ENCODE data around the gene FOXC2. TPM values are rescaled to one million over a fixed set of nuclear protein-coding genes. Genes with fewer than 3 reads are reported as not detected.

FOXC2 gene
- total and polyA plus RNA-seq, 2 of the 13 experiments (the other 11 are each of a cell fraction or from before 2014, with no cell fraction given) = not detected

DNA sequence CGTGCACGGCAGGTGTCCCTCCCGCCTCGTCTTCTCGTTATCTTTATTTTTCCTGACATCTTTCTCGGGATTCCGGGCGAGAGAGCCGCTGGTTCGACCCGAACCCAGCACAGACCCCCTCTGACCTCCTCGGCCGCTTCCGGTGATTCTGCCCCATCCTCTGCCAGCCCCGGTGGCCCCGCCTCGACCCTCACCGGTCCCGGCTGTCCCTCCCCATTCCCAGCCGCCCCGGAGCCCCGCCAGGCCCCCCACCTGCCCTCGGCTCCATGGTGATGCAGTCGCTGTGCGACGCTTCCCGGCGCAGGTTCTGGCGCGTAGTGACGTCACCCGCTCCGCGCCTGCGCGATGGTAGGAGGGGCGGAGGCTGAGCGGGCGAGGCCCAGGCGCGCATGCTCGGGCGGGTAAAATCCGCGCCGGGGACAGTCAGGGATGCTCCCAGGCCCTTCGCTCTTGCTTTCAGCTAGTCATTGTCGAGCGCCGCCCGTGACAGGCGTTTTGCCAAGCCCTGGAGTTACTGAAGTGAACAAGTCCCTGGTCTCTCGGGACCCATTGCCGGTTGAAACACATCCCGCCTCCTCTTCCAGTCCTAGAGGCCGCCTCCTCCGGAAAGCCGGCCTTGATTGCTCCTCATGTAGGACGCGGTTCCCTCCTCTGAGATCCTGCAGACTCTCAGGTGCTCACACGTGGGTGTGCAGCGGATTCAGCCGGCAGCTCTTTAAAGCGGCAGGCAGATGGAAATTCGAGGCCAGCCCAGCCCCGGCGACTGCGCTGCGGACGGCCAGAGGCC is 11.5 kb upstream of the FOXC2 start, which contains the start of gene MTHFSD:
Gene MTHFSD, minus strand, starts transcription at position 319 of the 787 bp plus-strand sequence. Its CDS starts 51 bp downstream, at position 268.
- BruUV-seq (replicated peaks) = TSS peak; percentile 89
- Histone ChIP-seq H3K4me2 (ENCODE audit: low read depth, low read length) (peak within 1 kb of the TSS; percentile 89), H3K79me2 (ENCODE audit: insufficient read depth, low read length) (peaks cover 9% of the 10 kb centered on the region), H3K9me3 (ENCODE audit: low read length) (no peaks in the 10 kb centered on the region), H3K27me3 (ENCODE audit: control insufficient read depth in 1 of 2, insufficient read depth in 2 of 2, low read length in 2 of 2) (peaks cover 0 to 6% of the 10 kb centered on the region in 2 experiments; a peak in 2 of 5 replicates), H2AFZ (ENCODE audit: low read length) (peak within 1 kb of the TSS; percentile 21), H3K4me1 (ENCODE audit: insufficient read depth, low read length) (peaks cover 15% of the 10 kb centered on the region), H3K4me3 (replicated peaks in 1 of 3; ENCODE audit: insufficient read depth in 1 of 3, low read depth in 2 of 3, low read length in 3 of 3) (peak within 1 kb of the TSS; percentile 80 to 94 (median 94)), H3K9ac (ENCODE audit: insufficient read depth, low read depth, low read length) (peak within 1 kb of the TSS; percentile 91), H3K27ac (ENCODE audit: extremely low read length, insufficient read depth, low read length) (peak within 1 kb of the TSS; percentile 64), H4K20me1 (ENCODE audit: insufficient read depth, low read length) (no peaks in the 10 kb centered on the region), H3K36me3 (replicated peaks in 1 of 2; ENCODE audit: control insufficient read depth in 1 of 2, insufficient read depth in 2 of 2, low read length in 2 of 2) (peaks cover 3 to 18% of the 10 kb centered on the region in 2 experiments; a peak in 4 of 5 replicates)
- intact Hi-C loops (cut with micrococcal nuclease; ENCODE audit: unreplicated experiment) (no loop called here), in situ Hi-C loops (cut with HindIII; ENCODE audit: extremely low pct_ligation_motif_present, low pct_unique_long_range_greater_than_20kb) (no loop called here)
- ATAC-seq (peak; percentile 94), DNase-seq (ENCODE audit: low spot score) (peak; percentile 85), FAIRE-seq (peak; percentile 75)
- POLR2A ChIA-PET = interaction anchor here (0.8 kb wide), 1 partner anchor 14 kb away, joined by 3 read pairs; no protein-coding TSS in a partner anchor
- WGBS (ENCODE audit: low lambda C conversion rate) = 9% methylated on average over 40 of the region's 70 CpGs
- CTCF ChIA-PET (ENCODE audit: low intra/inter-chr PET ratio, low total read pairs) = interaction anchor here (1.8 kb wide), 1 partner anchor 9 kb away, joined by 7 read pairs; no protein-coding TSS in a partner anchor
- TF ChIP-seq, protein P1, sequence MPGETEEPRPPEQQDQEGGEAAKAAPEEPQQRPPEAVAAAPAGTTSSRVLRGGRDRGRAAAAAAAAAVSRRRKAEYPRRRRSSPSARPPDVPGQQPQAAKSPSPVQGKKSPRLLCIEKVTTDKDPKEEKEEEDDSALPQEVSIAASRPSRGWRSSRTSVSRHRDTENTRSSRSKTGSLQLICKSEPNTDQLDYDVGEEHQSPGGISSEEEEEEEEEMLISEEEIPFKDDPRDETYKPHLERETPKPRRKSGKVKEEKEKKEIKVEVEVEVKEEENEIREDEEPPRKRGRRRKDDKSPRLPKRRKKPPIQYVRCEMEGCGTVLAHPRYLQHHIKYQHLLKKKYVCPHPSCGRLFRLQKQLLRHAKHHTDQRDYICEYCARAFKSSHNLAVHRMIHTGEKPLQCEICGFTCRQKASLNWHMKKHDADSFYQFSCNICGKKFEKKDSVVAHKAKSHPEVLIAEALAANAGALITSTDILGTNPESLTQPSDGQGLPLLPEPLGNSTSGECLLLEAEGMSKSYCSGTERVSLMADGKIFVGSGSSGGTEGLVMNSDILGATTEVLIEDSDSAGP (CRISPR knock-in tag; IDR thresholded peaks at IDR 0.05; ENCODE audit: borderline replicate concordance) = peak; percentile 74; the same call in 1 of the 2 replicates
- TF ChIP-seq ZNF557 (CRISPR knock-in tag; IDR thresholded peaks at IDR 0.05) (no peak), TAF1 (CRISPR knock-in tag; IDR thresholded peaks at IDR 0.05) (peak; percentile 79), ZNF749 (CRISPR knock-in tag; IDR thresholded peaks at IDR 0.05; ENCODE audit: borderline replicate concordance) (0 out of 2 replicates have a peak, but pooled peaks have one; percentile 63), ZNF670 (CRISPR knock-in tag; IDR thresholded peaks at IDR 0.05; ENCODE audit: borderline replicate concordance) (peak; percentile 45; the same call in 1 of the 2 replicates), RBFOX2 (IDR thresholded peaks at IDR 0.05; ENCODE audit: low read depth, low read length) (peak; percentile 95), ZNF709 (CRISPR knock-in tag; IDR thresholded peaks at IDR 0.05) (0 out of 2 replicates have a peak, but pooled peaks have one; percentile 29), TBL1XR1 (IDR thresholded peaks at IDR 0.05; ENCODE audit: borderline replicate concordance, low read length, partially characterized antibody) (peak; percentile 55), ATAD3A (CRISPR knock-in tag; IDR thresholded peaks at IDR 0.05) (no peak)
- TF ChIP-seq, protein P2, sequence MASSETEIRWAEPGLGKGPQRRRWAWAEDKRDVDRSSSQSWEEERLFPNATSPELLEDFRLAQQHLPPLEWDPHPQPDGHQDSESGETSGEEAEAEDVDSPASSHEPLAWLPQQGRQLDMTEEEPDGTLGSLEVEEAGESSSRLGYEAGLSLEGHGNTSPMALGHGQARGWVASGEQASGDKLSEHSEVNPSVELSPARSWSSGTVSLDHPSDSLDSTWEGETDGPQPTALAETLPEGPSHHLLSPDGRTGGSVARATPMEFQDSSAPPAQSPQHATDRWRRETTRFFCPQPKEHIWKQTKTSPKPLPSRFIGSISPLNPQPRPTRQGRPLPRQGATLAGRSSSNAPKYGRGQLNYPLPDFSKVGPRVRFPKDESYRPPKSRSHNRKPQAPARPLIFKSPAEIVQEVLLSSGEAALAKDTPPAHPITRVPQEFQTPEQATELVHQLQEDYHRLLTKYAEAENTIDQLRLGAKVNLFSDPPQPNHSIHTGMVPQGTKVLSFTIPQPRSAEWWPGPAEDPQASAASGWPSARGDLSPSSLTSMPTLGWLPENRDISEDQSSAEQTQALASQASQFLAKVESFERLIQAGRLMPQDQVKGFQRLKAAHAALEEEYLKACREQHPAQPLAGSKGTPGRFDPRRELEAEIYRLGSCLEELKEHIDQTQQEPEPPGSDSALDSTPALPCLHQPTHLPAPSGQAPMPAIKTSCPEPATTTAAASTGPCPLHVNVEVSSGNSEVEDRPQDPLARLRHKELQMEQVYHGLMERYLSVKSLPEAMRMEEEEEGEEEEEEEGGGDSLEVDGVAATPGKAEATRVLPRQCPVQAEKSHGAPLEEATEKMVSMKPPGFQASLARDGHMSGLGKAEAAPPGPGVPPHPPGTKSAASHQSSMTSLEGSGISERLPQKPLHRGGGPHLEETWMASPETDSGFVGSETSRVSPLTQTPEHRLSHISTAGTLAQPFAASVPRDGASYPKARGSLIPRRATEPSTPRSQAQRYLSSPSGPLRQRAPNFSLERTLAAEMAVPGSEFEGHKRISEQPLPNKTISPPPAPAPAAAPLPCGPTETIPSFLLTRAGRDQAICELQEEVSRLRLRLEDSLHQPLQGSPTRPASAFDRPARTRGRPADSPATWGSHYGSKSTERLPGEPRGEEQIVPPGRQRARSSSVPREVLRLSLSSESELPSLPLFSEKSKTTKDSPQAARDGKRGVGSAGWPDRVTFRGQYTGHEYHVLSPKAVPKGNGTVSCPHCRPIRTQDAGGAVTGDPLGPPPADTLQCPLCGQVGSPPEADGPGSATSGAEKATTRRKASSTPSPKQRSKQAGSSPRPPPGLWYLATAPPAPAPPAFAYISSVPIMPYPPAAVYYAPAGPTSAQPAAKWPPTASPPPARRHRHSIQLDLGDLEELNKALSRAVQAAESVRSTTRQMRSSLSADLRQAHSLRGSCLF (CRISPR knock-in tag; IDR thresholded peaks at IDR 0.05; ENCODE audit: borderline replicate concordance) = no peak
- TF ChIP-seq, protein P3, sequence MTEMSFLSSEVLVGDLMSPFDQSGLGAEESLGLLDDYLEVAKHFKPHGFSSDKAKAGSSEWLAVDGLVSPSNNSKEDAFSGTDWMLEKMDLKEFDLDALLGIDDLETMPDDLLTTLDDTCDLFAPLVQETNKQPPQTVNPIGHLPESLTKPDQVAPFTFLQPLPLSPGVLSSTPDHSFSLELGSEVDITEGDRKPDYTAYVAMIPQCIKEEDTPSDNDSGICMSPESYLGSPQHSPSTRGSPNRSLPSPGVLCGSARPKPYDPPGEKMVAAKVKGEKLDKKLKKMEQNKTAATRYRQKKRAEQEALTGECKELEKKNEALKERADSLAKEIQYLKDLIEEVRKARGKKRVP (CRISPR knock-in tag; IDR thresholded peaks at IDR 0.05) = peak in 1 of 2 experiments; percentile 46; a peak in 1 of 4 replicates
